ENCODE data around the gene MED26. TPM values are rescaled to one million over a fixed set of nuclear protein-coding genes. Genes with fewer than 3 reads are reported as not detected.
"Not testable (repeated sequence)": the region's sequence is repeated elsewhere in the genome, so short reads cannot be mapped to it uniquely, and the experiment has no call there.

MED26 gene
- total RNA-seq, 2 donors from 2014 or later = 13.5 to 29.9 TPM

GRCh38 chr19:16562608-16563025 is 65.4 kb downstream of the MED26 start:
- H3K9me3 ChIP-seq = no peaks in the 10 kb centered on the region
- H3K4me1 ChIP-seq (replicated peaks) = peaks cover 11% of the 10 kb centered on the region
- intact Hi-C loops (cut with DNase I) = no loop called here
- TF ChIP-seq, protein P1, sequence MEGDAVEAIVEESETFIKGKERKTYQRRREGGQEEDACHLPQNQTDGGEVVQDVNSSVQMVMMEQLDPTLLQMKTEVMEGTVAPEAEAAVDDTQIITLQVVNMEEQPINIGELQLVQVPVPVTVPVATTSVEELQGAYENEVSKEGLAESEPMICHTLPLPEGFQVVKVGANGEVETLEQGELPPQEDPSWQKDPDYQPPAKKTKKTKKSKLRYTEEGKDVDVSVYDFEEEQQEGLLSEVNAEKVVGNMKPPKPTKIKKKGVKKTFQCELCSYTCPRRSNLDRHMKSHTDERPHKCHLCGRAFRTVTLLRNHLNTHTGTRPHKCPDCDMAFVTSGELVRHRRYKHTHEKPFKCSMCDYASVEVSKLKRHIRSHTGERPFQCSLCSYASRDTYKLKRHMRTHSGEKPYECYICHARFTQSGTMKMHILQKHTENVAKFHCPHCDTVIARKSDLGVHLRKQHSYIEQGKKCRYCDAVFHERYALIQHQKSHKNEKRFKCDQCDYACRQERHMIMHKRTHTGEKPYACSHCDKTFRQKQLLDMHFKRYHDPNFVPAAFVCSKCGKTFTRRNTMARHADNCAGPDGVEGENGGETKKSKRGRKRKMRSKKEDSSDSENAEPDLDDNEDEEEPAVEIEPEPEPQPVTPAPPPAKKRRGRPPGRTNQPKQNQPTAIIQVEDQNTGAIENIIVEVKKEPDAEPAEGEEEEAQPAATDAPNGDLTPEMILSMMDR (IDR thresholded peaks at IDR 0.05) = no peak
- no peak for TF ChIP-seq POLR2AphosphoS5 (IDR thresholded peaks at IDR 0.05)
- no peak for TF ChIP-seq POLR2A (IDR thresholded peaks at IDR 0.05)
- H3K4me3 ChIP-seq = no peak overlapping the region
- 95% methylated on average over 6 of the region's 6 CpGs for WGBS
- peak overlapping the region; percentile 8 to 85 for H3K27ac ChIP-seq
- no peaks in the 10 kb centered on the region for H3K27me3 ChIP-seq (replicated peaks; ENCODE audit: insufficient read depth)
- DNase-seq (ENCODE audit: low spot score) = no peak
- peaks cover 0 to 18% of the 10 kb centered on the region in 2 donors for H3K36me3 ChIP-seq

GRCh38 chr19:16561382-16561781 is 66.6 kb downstream of the MED26 start:
- H3K27ac ChIP-seq = no peak overlapping the region
- no peak for DNase-seq (ENCODE audit: low spot score)
- no peaks in the 10 kb centered on the region for H3K27me3 ChIP-seq (replicated peaks; ENCODE audit: insufficient read depth)
- WGBS = 87% methylated on average over 8 of the region's 8 CpGs
- intact Hi-C loops (cut with DNase I) = no loop called here
- TF ChIP-seq, protein P1 (IDR thresholded peaks at IDR 0.05) = no peak
- TF ChIP-seq POLR2AphosphoS5 (IDR thresholded peaks at IDR 0.05) = no peak
- no peak for TF ChIP-seq POLR2A (IDR thresholded peaks at IDR 0.05)
- H3K9me3 ChIP-seq = no peaks in the 10 kb centered on the region
- no peak overlapping the region for H3K4me3 ChIP-seq
- peaks cover 11% of the 10 kb centered on the region for H3K4me1 ChIP-seq (replicated peaks)
- H3K36me3 ChIP-seq = peaks cover 0 to 17% of the 10 kb centered on the region in 2 donors

GRCh38 chr19:16559780-16560276 is 68.2 kb downstream of the MED26 start:
- 79% methylated on average over 10 of the region's 10 CpGs for WGBS
- H3K9me3 ChIP-seq = no peaks in the 10 kb centered on the region
- no peak overlapping the region for H3K4me3 ChIP-seq
- no peak for DNase-seq (ENCODE audit: low spot score)
- H3K27me3 ChIP-seq (replicated peaks; ENCODE audit: insufficient read depth) = no peaks in the 10 kb centered on the region
- intact Hi-C loops (cut with DNase I) = no loop called here
- peaks cover 0 to 13% of the 10 kb centered on the region in 2 donors for H3K36me3 ChIP-seq
- no peak for TF ChIP-seq POLR2A (IDR thresholded peaks at IDR 0.05)
- TF ChIP-seq POLR2AphosphoS5 (IDR thresholded peaks at IDR 0.05) = no peak
- TF ChIP-seq, protein P1 (IDR thresholded peaks at IDR 0.05) = no peak
- no peak overlapping the region for H3K27ac ChIP-seq
- peaks cover 6% of the 10 kb centered on the region for H3K4me1 ChIP-seq (replicated peaks)

GRCh38 chr19:16554776-16555175 is 73.2 kb downstream of the MED26 start:
- intact Hi-C loops (cut with DNase I) = no loop called here
- WGBS = 79% methylated on average over 8 of the region's 8 CpGs
- no peaks in the 10 kb centered on the region for H3K4me1 ChIP-seq (replicated peaks)
- H3K4me3 ChIP-seq = no peak overlapping the region
- H3K9me3 ChIP-seq = no peaks in the 10 kb centered on the region
- H3K27ac ChIP-seq = no peak overlapping the region
- H3K27me3 ChIP-seq (replicated peaks; ENCODE audit: insufficient read depth) = no peaks in the 10 kb centered on the region
- no peak for DNase-seq (ENCODE audit: low spot score)
- TF ChIP-seq POLR2A (IDR thresholded peaks at IDR 0.05) = no peak
- TF ChIP-seq, protein P1 (IDR thresholded peaks at IDR 0.05) = no peak
- TF ChIP-seq POLR2AphosphoS5 (IDR thresholded peaks at IDR 0.05) = no peak
- H3K36me3 ChIP-seq = peaks cover 4 to 12% of the 10 kb centered on the region in 2 donors

DNA sequence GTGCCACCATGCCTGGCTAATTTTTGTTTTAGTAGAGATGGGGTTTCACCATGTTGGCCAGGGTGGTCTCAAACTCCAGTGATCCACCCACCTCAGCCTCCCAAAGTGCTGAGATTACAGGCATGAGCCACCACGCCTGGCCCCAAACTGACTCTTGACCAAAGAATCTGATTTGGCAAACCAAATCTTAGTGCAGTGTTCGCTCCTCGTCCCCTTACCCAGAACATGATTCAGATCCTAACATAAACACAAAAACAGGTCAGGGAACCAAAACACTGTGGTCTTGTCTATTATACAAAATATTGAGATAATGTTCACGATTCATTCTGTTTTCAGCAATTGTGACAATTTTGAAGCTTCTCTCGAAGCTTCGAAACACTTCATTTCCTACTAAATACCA is 76.1 kb downstream of the MED26 start:
- 96% methylated on average over 6 of the region's 6 CpGs for WGBS
- H3K27ac ChIP-seq; DNase-seq (ENCODE audit: low spot score); intact Hi-C loops (cut with DNase I); H3K27me3 ChIP-seq (replicated peaks; ENCODE audit: insufficient read depth); H3K4me1 ChIP-seq (replicated peaks); H3K4me3 ChIP-seq; H3K9me3 ChIP-seq: not testable (repeated sequence)
- peaks cover 4 to 12% of the 10 kb centered on the region in 2 donors for H3K36me3 ChIP-seq
